Measurements from ENCODE around the gene LRIG3. TPM values are rescaled to one million over a fixed set of nuclear protein-coding genes. Genes with fewer than 3 reads are reported as not detected.

The LRIG3 gene
- total and polyA plus RNA-seq, 4 donors: 2.9 to 17.0 (median 10.7) TPM

- 81% methylated on average over 4 of the region's 4 CpGs for WGBS
- TF ChIP-seq TAF1 (conservative IDR thresholded peaks at IDR 0.05): no peak
- TF ChIP-seq NR2F2 (IDR thresholded peaks at IDR 0.05): no peak
- no peak for TF ChIP-seq RXRA (IDR thresholded peaks at IDR 0.05)
- TF ChIP-seq JUND (IDR thresholded peaks at IDR 0.05): no peak
- no peak for TF ChIP-seq CTCF (IDR thresholded peaks at IDR 0.05; ENCODE audit: low read depth, low read length, missing input control)
- TF ChIP-seq FOXA1 (IDR thresholded peaks at IDR 0.05): no peak
- no peak for TF ChIP-seq SP1 (IDR thresholded peaks at IDR 0.05)
- no peak for TF ChIP-seq RAD21 (IDR thresholded peaks at IDR 0.05)
- TF ChIP-seq ATF3 (IDR thresholded peaks at IDR 0.05): no peak
- no peak for TF ChIP-seq YY1 (IDR thresholded peaks at IDR 0.05)
- no peak for TF ChIP-seq GABPA (IDR thresholded peaks at IDR 0.05 in 1 of 2, conservative IDR thresholded peaks at IDR 0.05 in 1 of 2)
- no peak for TF ChIP-seq EGR1 (IDR thresholded peaks at IDR 0.05; ENCODE audit: low read depth in 2 of 2)
- no peak for TF ChIP-seq REST (IDR thresholded peaks at IDR 0.05)
- TF ChIP-seq HNF4G (IDR thresholded peaks at IDR 0.05): no peak
- TF ChIP-seq MAX (IDR thresholded peaks at IDR 0.05): no peak
- no peak overlapping the region for H3K9ac ChIP-seq (ENCODE audit: low read depth in 1 of 2, low read length in 2 of 2)
- no peaks in the 10 kb centered on the region for H3K9me3 ChIP-seq (ENCODE audit: control insufficient read depth in 4 of 4, low read length in 3 of 4)
- peaks cover 0 to 3% (median 0%) of the 10 kb centered on the region in 4 donors for H3K4me1 ChIP-seq (ENCODE audit: control insufficient read depth in 4 of 4, insufficient read depth in 4 of 4, low read length in 3 of 4)
- DNase-seq (ENCODE audit: low spot score): no peak
- H3K36me3 ChIP-seq (ENCODE audit: control insufficient read depth in 4 of 4, insufficient read depth in 3 of 4, low read depth in 1 of 4, low read length in 3 of 4): no peaks in the 10 kb centered on the region
- no peak overlapping the region for H3K27ac ChIP-seq (ENCODE audit: low read depth in 1 of 2, low read length in 2 of 2)
- no peaks in the 10 kb centered on the region for H3K27me3 ChIP-seq (ENCODE audit: control insufficient read depth in 4 of 4, insufficient read depth in 4 of 4, low read length in 3 of 4)
- no peak overlapping the region for H3K4me3 ChIP-seq (ENCODE audit: low read depth in 1 of 3, low read length in 3 of 3)
Observed at GRCh38 chr12:58860788-58861240, 59.5 kb downstream of the LRIG3 start.

- peaks cover 0 to 3% (median 0%) of the 10 kb centered on the region in 4 donors for H3K4me1 ChIP-seq (ENCODE audit: control insufficient read depth in 4 of 4, insufficient read depth in 4 of 4, low read length in 3 of 4)
- 81% methylated on average over 8 of the region's 8 CpGs for WGBS
- H3K9ac ChIP-seq (ENCODE audit: low read depth in 1 of 2, low read length in 2 of 2): no peak overlapping the region
- no peak overlapping the region for H3K27ac ChIP-seq (ENCODE audit: low read depth in 1 of 2, low read length in 2 of 2)
- DNase-seq (ENCODE audit: low spot score): no peak
- H3K36me3 ChIP-seq (ENCODE audit: control insufficient read depth in 4 of 4, insufficient read depth in 3 of 4, low read depth in 1 of 4, low read length in 3 of 4): no peaks in the 10 kb centered on the region
- H3K4me3 ChIP-seq (ENCODE audit: low read depth in 1 of 3, low read length in 3 of 3): no peak overlapping the region
- TF ChIP-seq SP1 (IDR thresholded peaks at IDR 0.05) (peak; percentile 6), HNF4A (conservative IDR thresholded peaks at IDR 0.05) (peak; percentile 12 to 76), EGR1 (IDR thresholded peaks at IDR 0.05; ENCODE audit: low read depth in 2 of 2) (no peak)
- no peaks in the 10 kb centered on the region for H3K9me3 ChIP-seq (ENCODE audit: control insufficient read depth in 4 of 4, low read length in 3 of 4)
- H3K27me3 ChIP-seq (ENCODE audit: control insufficient read depth in 4 of 4, insufficient read depth in 4 of 4, low read length in 3 of 4): no peaks in the 10 kb centered on the region
Observed at GRCh38 chr12:58860056-58860787, 60.1 kb downstream of the LRIG3 start.

All from liver (tissue), 9 donors.